Heart left ventricle (tissue), 16 donors: ENCODE results near the gene SGCE. TPM values are rescaled to one million over a fixed set of nuclear protein-coding genes. Genes with fewer than 3 reads are reported as not detected.

Experiments
- ATAC-seq, 4 donors: fragments of 200-7000 bp; cut with Tn5 transposase; one replicate each; pipeline ENCODE4 v1.9.1; 2020 to 2022; ENCODE audit warnings: moderate library complexity in 4 of 4, mild to moderate bottlenecking in 3 of 4, moderate number of reproducible peaks in 1 of 4
- DNase-seq, 5 donors: peaks; one replicate each; pipeline ENCODE4 v3.0.0-alpha.2; 2020
- H3K27ac ChIP-seq, 12 donors: fragments of 200-600 bp; sonication (generic) in 4 of 12; one replicate each; pipeline versions ENCODE4 v1.5.0 to v1.8.0; 2016 to 2022; ENCODE audit warnings: mild to moderate bottlenecking in 2 of 12
- H3K27me3 ChIP-seq, 9 donors: fragments of 200-600 bp; sonication (generic) in 2 of 9; one replicate each; pipeline versions ENCODE4 v1.5.1 to v1.8.0; 2016 to 2022; ENCODE audit warnings: mild to moderate bottlenecking in 3 of 9
- H3K36me3 ChIP-seq, 9 donors: fragments of 200-600 bp; sonication (generic) in 2 of 9; one replicate each; pipeline versions ENCODE4 v1.5.0 to v1.8.0; 2018 to 2022; ENCODE audit warnings: mild to moderate bottlenecking in 2 of 9
- H3K4me1 ChIP-seq, 12 donors: fragments of 200-600 bp; sonication (generic) in 4 of 12; one replicate each; pipeline versions ENCODE4 v1.5.0 to v1.8.0; 2016 to 2022; ENCODE audit warnings: mild to moderate bottlenecking in 3 of 12
- H3K4me3 ChIP-seq, 12 donors: fragments of 200-600 bp; sonication (generic) in 4 of 12; one replicate each; pipeline versions ENCODE4 v1.5.0 to v1.8.0; 2017 to 2022; ENCODE audit warnings: mild to moderate bottlenecking in 9 of 12, moderate library complexity in 4 of 12
- H3K9me3 ChIP-seq, 12 donors: fragments of 200-600 bp; sonication (generic) in 4 of 12; one replicate each; pipeline versions ENCODE4 v1.5.0 to v1.8.0; 2016 to 2022; ENCODE audit warnings: mild to moderate bottlenecking in 1 of 12
- POLR2A ChIP-seq, 2 donors: fragments of 450-650 bp; IDR thresholded peaks; one replicate each; pipeline ENCODE4 v1.6.1; 2017; ENCODE audit warnings: antibody characterized with exemption in 2 of 2, mild to moderate bottlenecking in 2 of 2, moderate library complexity in 2 of 2
- WGBS, 4 donors: extraction: QIAGEN DNeasy Blood & Tissue Kit in 2 of 4; methylation state at CpG; one replicate each; pipeline versions ENCODE4 v1.1.5 to v1.1.7; 2013 to 2018; 5-methylcytosine and 5-hydroxymethylcytosine counted together
- intact Hi-C, 10 donors: fragments of 100-400 bp; cut with DNase I; formaldehyde crosslinking; loops; one replicate each; pipeline versions ENCODE4 v1.11.1 to v1.14.2; 2022
- polyA plus RNA-seq, 2 donors: library from polyadenylated mRNA; stranded (reverse); fragments of 200-250 nt; gene quantifications; one replicate each; pipeline ENCODE4 v1.2.3, GENCODE V29; 2013
- total RNA-seq, 9 donors: library from RNA; depleted of rRNA in 2 of 9; stranded (reverse); fragments of >200 nt in 2 of 9; fragmentation: NEBNext Ultra II Directional in 3 of 9; extraction: Animal tissue kit (Norgen Biotek cat#: 25700) in 3 of 9; gene quantifications; one replicate each; pipeline versions ENCODE4 v1.1.0 to v1.2.4, GENCODE V29; 2016 to 2023
- TF ChIP-seq, protein P1 (sequence below), 12 donors: fragments of 200-600 bp; sonication (generic) in 4 of 12; IDR thresholded peaks; one replicate each; pipeline versions ENCODE4 v1.5.0 to v1.8.0; 2018 to 2022; ENCODE audit warnings: antibody characterized with exemption in 12 of 12, mild to moderate bottlenecking in 5 of 12
- donor health status: ischemic (EF 13 %, LVEDD 7.1; RV severe dilation, severe dysfunction).
- donor health status: healthy with polysubstance abuse.
- donor health status: DM: no; HTN: yes; CAD: no.
- donor health status: DM: no; HTN: no; CAD: no.
- donor health status: ischemic (EF 25% LVEDD 6.9; RV normal size, moderate dysfunction).
- donor health status: ischemic (EF 25% LVEDD 5.7; RV mildly dilated, moderate dysfunction).
- donor health status: healthy.
- donor health status: DM: yes; HTN: yes; CAD: no.
- donor health status: ischemic (EF 35%, LVEDD 5.7; RV mildly dilated, moderate dysfunction).
- donor health status: nonischemic (EF 11% LVEDD 7.7; RV severe dilation, severe dysfunction).
- donor health status: DM: yes; HTN: yes; CAD: no.
- donor health status: PGD.
- donor health status: ischemic (EF 29% LVEDD 5.4; RV normal size, mild dysfunction).
- donor health status: nonischemic (EF 23%, LVEDD 6.1; RV moderate dilation, normal function).

SGCE gene
- total and polyA plus RNA-seq, 11 donors = 10.0 to 40.2 (median 26.4) TPM

DNA sequence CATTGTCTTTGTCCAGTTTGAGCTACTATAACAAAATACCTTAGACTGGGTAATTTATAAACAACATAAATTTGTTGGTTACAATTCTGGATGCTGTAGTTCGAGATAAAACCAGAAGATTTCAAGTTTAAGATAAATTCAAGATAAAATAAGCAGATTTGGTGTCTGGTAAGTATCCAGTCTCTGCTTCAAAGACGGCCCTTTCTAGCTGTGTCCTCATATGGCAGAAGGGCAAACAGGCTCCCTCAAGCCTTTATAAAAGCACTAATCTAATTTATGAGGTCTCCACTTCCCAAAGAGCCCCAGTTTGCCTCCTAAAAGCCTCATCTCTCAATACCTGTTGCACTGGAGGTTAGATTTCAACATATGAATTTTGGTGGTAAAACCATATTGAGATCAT, 31.1 kb upstream of the SGCE start:
- no peak for ATAC-seq
- H3K36me3 ChIP-seq = no peaks in the 10 kb centered on the region
- no peak overlapping the region for H3K27ac ChIP-seq
- 64 to 67% (median 66%) methylated on average over 2 of the region's 2 CpGs for WGBS, 4 donors
- intact Hi-C loops = no loop called here
- H3K27me3 ChIP-seq = no peaks in the 10 kb centered on the region
- no peaks in the 10 kb centered on the region for H3K9me3 ChIP-seq
- H3K4me3 ChIP-seq = no peak overlapping the region
- TF ChIP-seq POLR2A (IDR thresholded peaks at IDR 0.05) = no peak
- TF ChIP-seq, protein P1, sequence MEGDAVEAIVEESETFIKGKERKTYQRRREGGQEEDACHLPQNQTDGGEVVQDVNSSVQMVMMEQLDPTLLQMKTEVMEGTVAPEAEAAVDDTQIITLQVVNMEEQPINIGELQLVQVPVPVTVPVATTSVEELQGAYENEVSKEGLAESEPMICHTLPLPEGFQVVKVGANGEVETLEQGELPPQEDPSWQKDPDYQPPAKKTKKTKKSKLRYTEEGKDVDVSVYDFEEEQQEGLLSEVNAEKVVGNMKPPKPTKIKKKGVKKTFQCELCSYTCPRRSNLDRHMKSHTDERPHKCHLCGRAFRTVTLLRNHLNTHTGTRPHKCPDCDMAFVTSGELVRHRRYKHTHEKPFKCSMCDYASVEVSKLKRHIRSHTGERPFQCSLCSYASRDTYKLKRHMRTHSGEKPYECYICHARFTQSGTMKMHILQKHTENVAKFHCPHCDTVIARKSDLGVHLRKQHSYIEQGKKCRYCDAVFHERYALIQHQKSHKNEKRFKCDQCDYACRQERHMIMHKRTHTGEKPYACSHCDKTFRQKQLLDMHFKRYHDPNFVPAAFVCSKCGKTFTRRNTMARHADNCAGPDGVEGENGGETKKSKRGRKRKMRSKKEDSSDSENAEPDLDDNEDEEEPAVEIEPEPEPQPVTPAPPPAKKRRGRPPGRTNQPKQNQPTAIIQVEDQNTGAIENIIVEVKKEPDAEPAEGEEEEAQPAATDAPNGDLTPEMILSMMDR (IDR thresholded peaks at IDR 0.05) = no peak
- no peaks in the 10 kb centered on the region for H3K4me1 ChIP-seq
- no peak for DNase-seq

DNA sequence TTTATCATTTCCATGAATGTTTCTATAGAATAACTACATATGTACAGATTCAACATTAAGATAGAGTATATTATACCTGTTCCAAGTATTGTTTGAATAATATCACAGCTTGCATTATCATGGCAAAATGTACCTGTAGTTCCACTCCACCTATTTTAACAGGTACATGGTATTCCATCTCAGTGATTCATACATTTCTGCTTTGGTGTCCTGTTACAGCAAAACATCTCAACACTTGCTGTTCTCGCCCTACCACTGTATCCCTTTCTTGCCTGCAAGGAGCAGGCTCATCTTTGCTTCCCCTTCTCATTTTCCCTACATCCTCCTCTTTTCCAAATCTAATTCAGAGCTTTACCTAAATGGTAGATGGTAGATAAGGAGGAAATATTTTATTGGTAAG, 27.1 kb upstream of the SGCE start:
- DNase-seq (no peak), ATAC-seq (no peak)
- intact Hi-C loops = no loop called here
- Histone ChIP-seq H3K27ac (no peak overlapping the region), H3K27me3 (no peaks in the 10 kb centered on the region), H3K36me3 (no peaks in the 10 kb centered on the region), H3K4me3 (no peak overlapping the region), H3K9me3 (no peaks in the 10 kb centered on the region), H3K4me1 (no peaks in the 10 kb centered on the region)
- TF ChIP-seq, protein P1 (IDR thresholded peaks at IDR 0.05) = no peak
- no peak for TF ChIP-seq POLR2A (IDR thresholded peaks at IDR 0.05)
- 87 to 97% (median 92%) methylated on average over 1 of the region's 1 CpG for WGBS, 4 donors

DNA sequence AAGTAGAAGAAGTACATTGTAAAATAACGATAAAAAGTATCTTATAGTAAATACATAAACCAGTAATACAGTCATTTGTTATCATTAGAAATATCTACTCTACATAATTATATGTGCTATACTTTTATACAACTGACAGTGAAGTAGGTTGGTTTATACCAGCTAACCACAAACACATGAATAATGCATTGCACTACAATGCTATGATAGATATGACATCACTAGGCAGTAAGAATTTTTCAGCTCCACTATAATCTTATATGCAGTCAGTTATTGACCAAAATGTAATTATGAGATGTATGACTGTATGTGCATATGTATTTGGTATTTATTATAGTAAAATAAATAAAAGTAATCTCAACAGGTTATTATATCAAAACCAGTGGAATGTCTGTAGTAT, 23.4 kb upstream of the SGCE start:
- no peak overlapping the region for H3K27ac ChIP-seq
- no peaks in the 10 kb centered on the region for H3K27me3 ChIP-seq
- no peak overlapping the region for H3K4me3 ChIP-seq
- intact Hi-C loops = no loop called here
- H3K9me3 ChIP-seq = no peaks in the 10 kb centered on the region
- ATAC-seq = no peak
- no peaks in the 10 kb centered on the region for H3K4me1 ChIP-seq
- WGBS, 4 donors = 94 to 99% (median 97%) methylated on average over 1 of the region's 1 CpG
- TF ChIP-seq POLR2A (IDR thresholded peaks at IDR 0.05) = no peak
- TF ChIP-seq, protein P1 (IDR thresholded peaks at IDR 0.05) = no peak
- no peak for DNase-seq
- no peaks in the 10 kb centered on the region for H3K36me3 ChIP-seq

DNA sequence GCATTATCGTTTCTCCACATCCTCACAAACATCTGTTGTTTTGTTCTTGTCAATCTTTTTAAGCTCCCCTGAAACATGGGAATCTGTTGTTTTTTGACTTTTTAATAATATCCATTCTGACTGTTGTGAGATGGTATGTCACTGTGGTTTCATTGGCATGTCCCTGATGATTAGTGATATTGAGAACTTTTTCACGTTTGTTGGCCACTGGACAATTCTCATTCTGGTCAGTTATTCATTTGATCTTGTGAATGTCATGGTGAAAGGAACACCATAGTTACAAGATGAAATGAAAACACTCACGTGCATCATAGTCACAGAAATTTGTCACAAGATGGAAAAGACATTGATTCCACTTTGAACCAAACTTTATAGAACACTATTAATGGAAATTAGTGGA, 20.5 kb upstream of the SGCE start:
- intact Hi-C loops = no loop called here

More for the DNA sequence above, 20.5 kb upstream of the SGCE start:
- H3K4me3 ChIP-seq = no peak overlapping the region
- no peaks in the 10 kb centered on the region for H3K4me1 ChIP-seq
- TF ChIP-seq POLR2A (IDR thresholded peaks at IDR 0.05) = no peak
- TF ChIP-seq, protein P1 (IDR thresholded peaks at IDR 0.05) = no peak
- 79 to 85% (median 83%) methylated on average over 3 of the region's 3 CpGs for WGBS, 4 donors
- no peaks in the 10 kb centered on the region for H3K9me3 ChIP-seq
- no peaks in the 10 kb centered on the region for H3K27me3 ChIP-seq
- no peaks in the 10 kb centered on the region for H3K36me3 ChIP-seq
- DNase-seq (no peak), ATAC-seq (no peak)
- no peak overlapping the region for H3K27ac ChIP-seq
